SK-N-SH (cell line): ENCODE results near the gene ARMH3. TPM values are rescaled to one million over a fixed set of nuclear protein-coding genes. Genes with fewer than 3 reads are reported as not detected.

ENCODE experiments used
- CTCF ChIA-PET: fragments of 300-600, 350-600 bp; formaldehyde crosslinking; extraction: SDS; loops from one replicate; lab custom pipeline; 2021; lab: Yijun Ruan, JAX
- POLR2A ChIA-PET: fragments of 350-600 bp; sonication (Branson Sonifier 250); formaldehyde crosslinking; extraction: SDS; loops from one replicate; lab custom pipeline; 2020; ENCODE audit warnings: antibody characterized with exemption, inconsistent platforms; lab: Yijun Ruan, JAX
- DNase-seq: peaks from one replicate; pipeline ENCODE4 v3.0.0; 2012
- H2AFZ ChIP-seq: fragments of 200-600 bp; sonication (generic); 2 replicates; pipeline ENCODE4 v1.8.1; 2016; ENCODE audit warnings: antibody characterized with exemption, mild to moderate bottlenecking, low read depth
- H3F3A ChIP-seq: fragments of 200-600 bp; sonication (generic); replicated peaks from 2 replicates; pipeline ENCODE3; 2016; ENCODE audit warnings: antibody characterized with exemption, mild to moderate bottlenecking; ENCODE audit not compliant: insufficient read depth
- H3K27ac ChIP-seq, 2 experiments: fragments of 200-500 bp in 1 of 2; fragments of 200-600 bp in 1 of 2; sonication (Bioruptor generic) in 1 of 2; sonication (generic), shearing (Covaris generic) in 1 of 2; 2 replicates each; pipeline versions ENCODE4 v1.5.1 to v1.6.1; 2014 to 2016; ENCODE audit warnings: low read depth in 2 of 2, inconsistent platforms in 1 of 2, low read length in 1 of 2, mild to moderate bottlenecking in 1 of 2, mixed read lengths in 1 of 2
- H3K27me3 ChIP-seq: fragments of 200-600 bp; sonication (generic), shearing (Covaris generic); 2 replicates; pipeline ENCODE4 v1.6.1; 2016; ENCODE audit warnings: mixed run types; ENCODE audit not compliant: insufficient read depth
- H3K36me3 ChIP-seq, 2 experiments: fragments of 200-500 bp in 1 of 2; fragments of 200-600 bp in 1 of 2; sonication (Bioruptor generic) in 1 of 2; sonication (generic) in 1 of 2; replicated peaks in 1 of 2; 2 replicates each; pipeline versions ENCODE3 to v1.5.1; 2014 to 2016; ENCODE audit warnings: low read length in 1 of 2, mild to moderate bottlenecking in 1 of 2; ENCODE audit not compliant: insufficient read depth in 2 of 2, control insufficient read depth in 1 of 2
- H3K4me1 ChIP-seq, 2 experiments: fragments of 200-500 bp in 1 of 2; fragments of 200-600 bp in 1 of 2; sonication (Bioruptor generic) in 1 of 2; sonication (generic), shearing (Covaris generic) in 1 of 2; 2 replicates each; pipeline versions ENCODE4 v1.5.1 to v1.6.1; 2014 to 2016; ENCODE audit warnings: low read depth in 1 of 2, low read length in 1 of 2, mixed run types in 1 of 2; ENCODE audit not compliant: insufficient read depth in 2 of 2, control insufficient read depth in 1 of 2
- H3K4me2 ChIP-seq: fragments of 200-600 bp; sonication (generic), shearing (Covaris generic); 2 replicates; pipeline ENCODE4 v1.6.1; 2017; ENCODE audit warnings: mixed run types
- H3K4me3 ChIP-seq, 2 experiments: fragments of 200-500 bp in 1 of 2; fragments of 200-600 bp in 1 of 2; sonication (Bioruptor generic) in 1 of 2; sonication (generic), shearing (Covaris generic) in 1 of 2; 2 replicates each; pipeline versions ENCODE4 v1.5.1 to v1.8.1; 2014 to 2016; ENCODE audit warnings: low read depth in 2 of 2, inconsistent platforms in 1 of 2, low read length in 1 of 2, mild to moderate bottlenecking in 1 of 2, mixed read lengths in 1 of 2, moderate library complexity in 1 of 2
- H3K79me2 ChIP-seq: fragments of 200-600 bp; sonication (generic); 2 replicates; pipeline ENCODE4 v1.8.1; 2017; ENCODE audit warnings: mild to moderate bottlenecking; ENCODE audit not compliant: insufficient read depth
- H3K9ac ChIP-seq: fragments of 200-600 bp; sonication (generic); 2 replicates; pipeline ENCODE4 v1.6.1; 2017; ENCODE audit warnings: mixed run types
- H3K9me2 ChIP-seq: fragments of 200-600 bp; sonication (generic); 2 replicates; pipeline ENCODE4 v1.6.1; 2017; ENCODE audit warnings: mixed run types
- H3K9me3 ChIP-seq: fragments of 200-600 bp; sonication (generic); 2 replicates; pipeline ENCODE4 v1.6.1; 2017; ENCODE audit warnings: mixed run types, mild to moderate bottlenecking, moderate library complexity
- H4K20me1 ChIP-seq: fragments of 200-600 bp; sonication (generic); 2 replicates; pipeline ENCODE4 v1.6.1; 2017; ENCODE audit warnings: mild to moderate bottlenecking, mixed run types; ENCODE audit not compliant: insufficient read depth
- ELF1 ChIP-seq: IDR thresholded peaks from 2 replicates; pipeline ENCODE4 v1.4.0; 2012
- EZH2phosphoT487 ChIP-seq: fragments of 200-600 bp; sonication (generic); IDR thresholded peaks from 2 replicates; pipeline ENCODE4 v1.6.1; 2017; ENCODE audit warnings: low read depth, mixed run types, mild to moderate bottlenecking, antibody characterized with exemption, moderate library complexity, borderline replicate concordance
- FOSL2 ChIP-seq: IDR thresholded peaks from 2 replicates; pipeline ENCODE4 v1.4.0; 2012; ENCODE audit warnings: low read depth, mild to moderate bottlenecking, moderate library complexity, borderline replicate concordance
- FOXJ3 ChIP-seq: sonication (generic); formaldehyde crosslinking; IDR thresholded peaks from 2 replicates; pipeline ENCODE4 v1.5.1; 2020; ENCODE audit warnings: mild to moderate bottlenecking, missing genetic modification reagents
- FOXM1 ChIP-seq: IDR thresholded peaks from 2 replicates; pipeline ENCODE4 v1.4.0; 2012; ENCODE audit warnings: low read depth, mild to moderate bottlenecking
- GABPA ChIP-seq: IDR thresholded peaks from 2 replicates; pipeline ENCODE4 v1.4.0; 2012; ENCODE audit warnings: low read depth, mild to moderate bottlenecking
- GATA2 ChIP-seq: sonication (generic); formaldehyde crosslinking; IDR thresholded peaks from 2 replicates; pipeline ENCODE4 v1.5.0; 2020; ENCODE audit warnings: mild to moderate bottlenecking, missing genetic modification reagents
- JUND ChIP-seq: IDR thresholded peaks from 2 replicates; pipeline ENCODE4 v1.4.0; 2012
- MEF2A ChIP-seq: IDR thresholded peaks from 2 replicates; pipeline ENCODE4 v1.4.0; 2012; ENCODE audit warnings: low read depth, borderline replicate concordance
- NRF1 ChIP-seq: IDR thresholded peaks from 2 replicates; pipeline ENCODE4 v1.6.1; 2012; ENCODE audit warnings: low read depth, mild to moderate bottlenecking, low read length
- POLR2AphosphoS5 ChIP-seq: IDR thresholded peaks from 2 replicates; pipeline ENCODE4 v1.6.1; 2012; ENCODE audit warnings: low read depth, low read length
- RCOR1 ChIP-seq: fragments of 150-350 bp; IDR thresholded peaks from 2 replicates; pipeline ENCODE4 v1.6.1; 2017; ENCODE audit warnings: antibody characterized with exemption, low read length
- RFX5 ChIP-seq: IDR thresholded peaks from 2 replicates; pipeline ENCODE4 v1.6.1; 2012; ENCODE audit warnings: mild to moderate bottlenecking, improper control_type of control experiment, low read length
- RXRA ChIP-seq: IDR thresholded peaks from 2 replicates; pipeline ENCODE4 v1.4.0; 2012; ENCODE audit warnings: low read depth, mild to moderate bottlenecking, borderline replicate concordance
- SIN3A ChIP-seq: IDR thresholded peaks from 2 replicates; pipeline ENCODE4 v1.6.1; 2012; ENCODE audit warnings: low read depth, mild to moderate bottlenecking, low read length, moderate library complexity, borderline replicate concordance
- SMC3 ChIP-seq: IDR thresholded peaks from 2 replicates; pipeline ENCODE4 v1.6.1; 2012; ENCODE audit warnings: low read depth, low read length, improper control_type of control experiment
- TAF1 ChIP-seq: IDR thresholded peaks from 2 replicates; pipeline ENCODE4 v1.6.1; 2012; ENCODE audit warnings: low read depth, mild to moderate bottlenecking, low read length, moderate library complexity, borderline replicate concordance
- TEAD4 ChIP-seq: IDR thresholded peaks from 2 replicates; pipeline ENCODE4 v1.4.0; 2012; ENCODE audit warnings: mild to moderate bottlenecking, borderline replicate concordance; ENCODE audit not compliant: insufficient read depth
- YY1 ChIP-seq: IDR thresholded peaks from 2 replicates; pipeline ENCODE4 v1.4.0; 2012; ENCODE audit warnings: low read depth, mild to moderate bottlenecking
- ZBTB33 ChIP-seq: IDR thresholded peaks from 2 replicates; pipeline ENCODE4 v1.4.0; 2012; ENCODE audit warnings: low read depth, borderline replicate concordance
- WGBS: methylation state at CpG from one replicate; pipeline ENCODE4 v1.1.6; 2017; ENCODE audit warnings: low lambda C conversion rate; 5-methylcytosine and 5-hydroxymethylcytosine counted together
- polyA plus RNA-seq, 3 experiments: library from polyadenylated mRNA; depleted of rRNA; stranded (reverse); fragments of >200 nt; gene quantifications; 2 replicates each; pipeline ENCODE4 v1.2.3, GENCODE V29; 2012
- TF ChIP-seq, protein P1 (sequence below): fragments of 150-350 bp; IDR thresholded peaks from 2 replicates; pipeline ENCODE4 v1.6.1; 2016; ENCODE audit warnings: mild to moderate bottlenecking, low read depth, low read length

Gene ARMH3
- polyA plus RNA-seq, 1 of the 3 experiments (the other 2 are of a cell fraction) = 12.1 TPM

DNA sequence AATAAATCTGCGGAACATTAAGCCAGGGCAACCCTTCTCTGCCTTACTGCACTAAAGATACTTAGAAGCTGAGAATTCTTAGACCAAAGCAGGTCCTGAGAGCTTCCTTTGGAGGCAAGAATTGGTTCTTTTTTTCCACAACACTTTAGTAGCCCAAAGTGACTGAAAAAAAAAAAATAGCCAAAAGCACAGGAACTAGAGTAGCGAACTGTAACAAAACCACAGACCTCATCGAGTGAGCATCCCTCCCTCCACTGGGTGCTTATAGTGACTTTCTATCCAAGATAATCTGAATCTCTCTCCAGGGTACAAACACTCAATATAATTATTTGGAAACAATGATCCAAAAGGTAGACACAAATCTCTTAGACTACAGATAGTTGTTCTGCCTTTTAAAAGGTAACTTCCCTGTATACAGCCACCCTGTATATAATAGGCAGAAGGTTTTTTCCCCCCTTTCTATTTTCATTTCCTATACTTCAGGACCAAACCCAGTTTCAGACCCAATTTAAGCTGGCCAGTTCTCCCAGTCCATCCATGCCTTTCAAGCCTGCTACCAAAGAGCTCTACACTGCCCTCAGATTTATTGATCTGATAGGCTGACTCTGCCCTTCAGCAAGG is 180.8 kb downstream of the ARMH3 start:
- H3K4me1 ChIP-seq = peaks cover 0 to 9% of the 10 kb centered on the region in 2 experiments; a peak in 1 of 4 replicates
- H3F3A ChIP-seq = no peaks in the 10 kb centered on the region
- H4K20me1 ChIP-seq = no peaks in the 10 kb centered on the region
- H3K9me3 ChIP-seq = no peaks in the 10 kb centered on the region
- H3K79me2 ChIP-seq = no peaks in the 10 kb centered on the region
- H3K9ac ChIP-seq = no peak overlapping the region
- no peak for DNase-seq
- no peak overlapping the region for H3K4me3 ChIP-seq
- H3K27ac ChIP-seq = no peak overlapping the region
- TF ChIP-seq RCOR1 = no peak
- TF ChIP-seq ELF1 = no peak
- no peak for TF ChIP-seq FOSL2
- no peak for TF ChIP-seq FOXM1
- TF ChIP-seq EZH2phosphoT487 = no peak
- no peak for TF ChIP-seq ZBTB33
- TF ChIP-seq MEF2A = no peak
- TF ChIP-seq FOXJ3 (CRISPR knock-in tag) = no peak
- TF ChIP-seq TEAD4 = no peak
- no peak for TF ChIP-seq JUND
- TF ChIP-seq RXRA = no peak
- CTCF ChIA-PET = interaction anchor here (1.1 to 2.4 kb wide), 7 partner anchors 9 to 135 kb away, joined by 3 to 16 read pairs (median 4); no protein-coding TSS in a partner anchor
- WGBS = 95% methylated on average over 3 of the region's 3 CpGs
- H3K9me2 ChIP-seq = no peaks in the 10 kb centered on the region
- no peak overlapping the region for H3K4me2 ChIP-seq
- no peaks in the 10 kb centered on the region for H3K27me3 ChIP-seq
- POLR2A ChIA-PET = no interaction called here
- no peak overlapping the region for H2AFZ ChIP-seq
- peaks cover 0 to 3% of the 10 kb centered on the region in 2 experiments for H3K36me3 ChIP-seq

GRCh38 chr10:101874252-101874651 is 181.7 kb downstream of the ARMH3 start:
- Histone ChIP-seq H2AFZ (no peak overlapping the region), H4K20me1 (no peaks in the 10 kb centered on the region), H3K4me1 (peaks cover 0 to under 1% of the 10 kb centered on the region in 2 experiments; a peak in 1 of 4 replicates), H3K27me3 (no peaks in the 10 kb centered on the region), H3K79me2 (no peaks in the 10 kb centered on the region), H3F3A (no peaks in the 10 kb centered on the region), H3K4me3 (no peak overlapping the region), H3K4me2 (no peak overlapping the region), H3K27ac (no peak overlapping the region), H3K9me2 (no peaks in the 10 kb centered on the region), H3K9me3 (no peaks in the 10 kb centered on the region), H3K9ac (no peak overlapping the region), H3K36me3 (peaks cover 0 to 3% of the 10 kb centered on the region in 2 experiments)
- TF ChIP-seq POLR2AphosphoS5 = no peak
- TF ChIP-seq JUND = no peak
- TF ChIP-seq RCOR1 = no peak
- TF ChIP-seq GABPA = no peak
- no peak for TF ChIP-seq RFX5
- TF ChIP-seq ZBTB33 = no peak
- TF ChIP-seq TAF1 = no peak
- no peak for TF ChIP-seq YY1
- TF ChIP-seq NRF1 = no peak
- TF ChIP-seq MEF2A = no peak
- TF ChIP-seq GATA2 (CRISPR knock-in tag) = no peak
- no peak for TF ChIP-seq FOXJ3 (CRISPR knock-in tag)
- TF ChIP-seq, protein P1, sequence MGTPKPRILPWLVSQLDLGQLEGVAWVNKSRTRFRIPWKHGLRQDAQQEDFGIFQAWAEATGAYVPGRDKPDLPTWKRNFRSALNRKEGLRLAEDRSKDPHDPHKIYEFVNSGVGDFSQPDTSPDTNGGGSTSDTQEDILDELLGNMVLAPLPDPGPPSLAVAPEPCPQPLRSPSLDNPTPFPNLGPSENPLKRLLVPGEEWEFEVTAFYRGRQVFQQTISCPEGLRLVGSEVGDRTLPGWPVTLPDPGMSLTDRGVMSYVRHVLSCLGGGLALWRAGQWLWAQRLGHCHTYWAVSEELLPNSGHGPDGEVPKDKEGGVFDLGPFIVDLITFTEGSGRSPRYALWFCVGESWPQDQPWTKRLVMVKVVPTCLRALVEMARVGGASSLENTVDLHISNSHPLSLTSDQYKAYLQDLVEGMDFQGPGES = no peak
- no peak for TF ChIP-seq TEAD4
- no peak for TF ChIP-seq SMC3
- TF ChIP-seq EZH2phosphoT487 = no peak
- TF ChIP-seq SIN3A = no peak
- no peak for DNase-seq
- ChIA-PET POLR2A (no interaction called here), CTCF (interaction anchor here (1.1 to 2.4 kb wide), 5 partner anchors 10 to 135 kb away, joined by 3 to 16 read pairs (median 6); no protein-coding TSS in a partner anchor)
